Adipose tissue (tissue), 3 donors: ENCODE data around the gene ZIC5. TPM values are rescaled to one million over a fixed set of nuclear protein-coding genes. Genes with fewer than 3 reads are reported as not detected.

Experiments used
- H3K27ac ChIP-seq: one replicate; pipeline ENCODE4 v1.5.1; 2013; ENCODE audit warnings: low read depth, low read length
- WGBS, 3 donors: extraction: QIAGEN DNeasy Blood & Tissue Kit; methylation state at CpG; one replicate each; pipeline ENCODE4 v1.1.7; 2013; 5-methylcytosine and 5-hydroxymethylcytosine counted together
- polyA plus RNA-seq, 3 donors: library from polyadenylated mRNA; stranded (reverse); fragments of 200-250 nt; gene quantifications; one replicate each; pipeline ENCODE4 v1.2.3, GENCODE V29; 2013
- donor health status: healthy with polysubstance abuse.
- donor health status: Bipolar disorder and iron deficiency.
- donor health status: healthy.

Gene ZIC5
- polyA plus RNA-seq, 3 donors: not detected

GRCh38 chr13:99989276-99990125 lies 17.9 kb upstream of the ZIC5 start:
- 7 to 10% (median 8%) methylated on average over 42 of the region's 42 CpGs for WGBS, 3 donors
- H3K27ac ChIP-seq: no peak overlapping the region

- WGBS, 3 donors: 7 to 9% (median 8%) methylated on average over 42 to 43 of the region's 43 CpGs
- no peak overlapping the region for H3K27ac ChIP-seq
Measured at GRCh38 chr13:99988529-99989275, 17.1 kb upstream of the ZIC5 start.

DNA sequence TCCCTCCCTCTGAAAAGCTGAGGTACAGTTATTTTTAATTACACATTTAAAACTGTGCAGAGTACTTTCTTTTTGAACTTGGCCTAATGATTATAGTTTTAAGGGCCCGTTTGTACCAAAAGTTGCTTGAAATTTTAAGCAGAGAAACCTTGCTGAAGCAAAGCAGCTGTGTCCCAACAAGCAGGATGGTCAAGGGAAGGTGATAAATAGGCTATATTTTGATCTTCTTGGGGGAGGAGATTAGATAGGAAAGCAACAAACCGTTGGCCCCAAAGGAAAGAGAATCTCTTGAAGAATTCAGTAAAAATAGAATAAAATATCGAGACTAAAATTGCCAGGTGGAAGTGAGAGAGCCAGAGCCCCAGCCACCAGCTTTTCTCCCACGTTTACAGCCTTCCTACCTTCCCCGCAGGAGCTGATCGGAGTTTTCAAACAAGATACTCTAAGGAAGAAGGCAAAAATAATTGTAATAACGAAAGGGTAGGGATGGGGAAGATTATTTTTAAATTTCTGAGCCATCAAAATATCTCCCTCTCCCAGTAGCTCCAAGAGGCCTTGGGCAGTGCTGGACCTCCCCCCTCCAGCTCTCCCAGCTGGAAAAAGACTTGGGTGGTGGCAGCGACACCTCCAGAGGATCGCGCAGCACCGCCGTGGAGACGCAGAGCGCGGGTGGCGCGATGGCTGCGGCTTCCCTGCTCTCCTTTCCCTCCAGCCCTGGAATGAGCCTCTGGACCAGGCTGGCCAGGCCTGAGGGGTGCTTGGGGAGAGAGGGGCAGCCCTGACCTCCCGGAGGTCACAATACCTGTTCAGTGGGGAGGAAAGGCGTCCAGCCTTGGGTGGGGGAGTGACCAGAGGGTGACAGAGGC lies 15.8 kb upstream of the ZIC5 start:
- H3K27ac ChIP-seq: no peak overlapping the region
- WGBS, 3 donors: 13 to 16% (median 14%) methylated on average over 20 of the region's 20 CpGs

DNA sequence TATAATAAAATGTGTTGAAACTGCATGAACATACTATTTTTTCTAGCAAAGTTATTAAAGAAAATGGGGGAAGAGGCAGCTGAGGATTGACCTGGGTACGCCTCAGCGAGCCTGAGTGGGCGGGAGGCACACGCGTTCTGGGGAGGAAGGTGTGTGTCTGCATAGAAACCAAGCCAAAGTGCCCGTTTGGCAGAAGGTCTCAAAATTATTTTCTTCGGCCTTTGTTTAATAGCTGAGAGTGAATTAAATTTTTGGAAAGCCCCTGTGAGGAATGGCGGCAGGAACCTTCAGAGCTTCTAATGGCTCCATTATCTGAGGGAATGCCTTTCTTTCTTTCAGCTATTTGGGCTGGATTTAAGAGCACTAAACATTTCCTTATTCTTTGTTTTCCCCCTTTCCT lies 15.2 kb upstream of the ZIC5 start:
- no peak overlapping the region for H3K27ac ChIP-seq
- 33 to 39% (median 39%) methylated on average over 8 of the region's 8 CpGs for WGBS, 3 donors

GRCh38 chr13:99985886-99986527 lies 14.4 kb upstream of the ZIC5 start:
- 31 to 37% (median 37%) methylated on average over 15 of the region's 15 CpGs for WGBS, 3 donors
- no peak overlapping the region for H3K27ac ChIP-seq

DNA sequence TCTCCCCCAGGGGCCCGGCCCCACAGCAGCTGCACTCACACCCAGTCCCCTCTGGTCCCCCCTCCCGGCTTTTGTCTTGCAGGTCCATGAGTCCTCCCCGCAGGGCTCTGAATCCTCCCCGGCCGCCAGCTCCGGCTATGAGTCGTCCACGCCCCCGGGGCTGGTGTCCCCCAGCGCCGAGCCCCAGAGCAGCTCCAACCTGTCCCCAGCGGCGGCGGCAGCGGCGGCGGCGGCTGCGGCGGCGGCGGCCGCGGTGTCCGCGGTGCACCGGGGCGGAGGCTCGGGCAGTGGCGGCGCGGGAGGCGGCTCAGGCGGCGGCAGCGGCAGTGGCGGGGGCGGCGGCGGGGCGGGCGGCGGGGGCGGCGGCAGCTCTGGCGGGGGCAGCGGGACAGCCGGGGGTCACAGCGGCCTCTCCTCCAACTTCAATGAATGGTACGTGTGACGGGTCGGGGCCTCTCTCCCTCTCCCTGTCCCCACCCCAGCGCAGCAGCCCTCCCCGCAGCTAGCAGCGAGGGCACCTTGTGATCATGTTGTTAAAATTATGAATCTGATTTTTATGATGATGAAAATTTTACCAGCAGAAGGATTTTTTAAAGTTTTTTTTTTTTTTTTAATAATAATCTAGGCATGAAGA lies 13.8 kb upstream of the ZIC5 start:
- H3K27ac ChIP-seq: no peak overlapping the region

GRCh38 chr13:99984461-99985240 lies 13.1 kb upstream of the ZIC5 start:
- H3K27ac ChIP-seq: no peak overlapping the region
- 8 to 9% (median 8%) methylated on average over 40 to 44 of the region's 44 CpGs for WGBS, 3 donors

More for the DNA sequence above, 13.8 kb upstream of the ZIC5 start:
- WGBS, 3 donors: 4 to 13% (median 5%) methylated on average over 14 to 55 of the region's 55 CpGs

- 9 to 13% (median 10%) methylated on average over 42 of the region's 42 CpGs for WGBS, 3 donors
Measured at GRCh38 chr13:99983499-99984401, 12.2 kb upstream of the ZIC5 start.

GRCh38 chr13:99982731-99983498 lies 11.3 kb upstream of the ZIC5 start:
- no peak overlapping the region for H3K27ac ChIP-seq
- 9 to 10% (median 9%) methylated on average over 48 of the region's 48 CpGs for WGBS, 3 donors

More at GRCh38 chr13:99983499-99984401, 12.2 kb upstream of the ZIC5 start:
- no peak overlapping the region for H3K27ac ChIP-seq

- WGBS, 3 donors: 2 to 3% (median 2%) methylated on average over 61 to 98 of the region's 98 CpGs
- H3K27ac ChIP-seq: no peak overlapping the region
Measured at GRCh38 chr13:99982036-99982730, 10.6 kb upstream of the ZIC5 start.

- 1 to 3% methylated on average over 19 to 40 of the region's 41 CpGs; no CpG with 5 or more reads in 1 of the 3 donors for WGBS, 3 donors
- H3K27ac ChIP-seq: no peak within 1 kb of the TSS
Measured at GRCh38 chr13:99981735-99982035, 10.1 kb upstream of the ZIC5 start, which contains the start of gene ZIC2. ZIC2 (plus strand) TSS chr13:99981784; CDS start chr13:99982065, 281 bp downstream.

- 0 to 2% (median 1%) methylated on average over 91 to 109 of the region's 110 CpGs for WGBS, 3 donors
- no peak overlapping the region for H3K27ac ChIP-seq
Measured at GRCh38 chr13:99980824-99981734, 9.5 kb upstream of the ZIC5 start.

GRCh38 chr13:99980201-99980823 lies 8.7 kb upstream of the ZIC5 start:
- WGBS, 3 donors: 1 to 2% (median 2%) methylated on average over 46 to 76 of the region's 76 CpGs
- H3K27ac ChIP-seq: no peak overlapping the region
